HCT116 (cell line): ENCODE results near the gene OSBPL8. TPM values are rescaled to one million over a fixed set of nuclear protein-coding genes. Genes with fewer than 3 reads are reported as not detected.

Experiments
- ATAC-seq: fragments of 200-7000 bp; cut with Tn5 transposase; 2 replicates; pipeline ENCODE4 v1.9.1; 2020; ENCODE audit warnings: mild to moderate bottlenecking, moderate library complexity
- BruUV-seq: library from RNA; stranded (reverse); fragments of 400-500 nt; replicated peaks from 2 replicates; lab custom pipeline; 2021; lab: Mats Ljungman, UMichigan
- CTCF ChIA-PET: fragments of 300-600 bp; sonication (Branson Sonifier 250); formaldehyde crosslinking; loops from one replicate; lab custom pipeline; 2021; ENCODE audit warnings: antibody characterized with exemption; lab: Charles Lee
- POLR2A ChIA-PET: fragments of 300-600, 350-600 bp; sonication (Branson Sonifier 250); formaldehyde crosslinking; loops from one replicate; lab custom pipeline; 2021; ENCODE audit warnings: antibody characterized with exemption; lab: Charles Lee
- RAD21 ChIA-PET, 2 experiments: fragments of 300-600 bp; sonication (Branson Sonifier 250); formaldehyde crosslinking; loops; one replicate each; lab custom pipeline; 2023; ENCODE audit warnings: low total read pairs in 2 of 2; ENCODE audit not compliant: uncharacterized antibody in 2 of 2, unreplicated experiment in 2 of 2, low non-redundant PET in 1 of 2; lab: Charles Lee
- DNase-seq: peaks from one replicate; pipeline ENCODE4 v3.0.0-alpha.2; 2010; ENCODE audit warnings: low read depth, low spot score
- H2AFZ ChIP-seq: fragments of 200-600 bp; shearing (Covaris generic), sonication (generic); 2 replicates; pipeline ENCODE4 v1.6.1; 2017; ENCODE audit warnings: low read depth, mixed run types, mixed read lengths, antibody characterized with exemption, low read length; ENCODE audit not compliant: poor library complexity, severe bottlenecking
- H3K27ac ChIP-seq: 2 replicates; pipeline ENCODE4 v1.5.1; 2012; ENCODE audit warnings: low read depth, low read length
- H3K27me3 ChIP-seq: fragments of 200-600 bp; sonication (generic); 2 replicates; pipeline ENCODE4 v1.6.1; 2016; ENCODE audit warnings: mixed run types, low read length, mixed read lengths; ENCODE audit not compliant: insufficient read depth
- H3K36me3 ChIP-seq, 2 experiments: fragments of 200-500 bp in 1 of 2; fragments of 200-600 bp in 1 of 2; sonication (Bioruptor generic) in 1 of 2; sonication (generic) in 1 of 2; 2 replicates each; pipeline versions ENCODE4 v1.5.1 to v1.6.1; 2014 to 2016; ENCODE audit warnings: low read length in 2 of 2, inconsistent platforms in 1 of 2, mixed read lengths in 1 of 2, mixed run types in 1 of 2; ENCODE audit not compliant: insufficient read depth in 2 of 2, control insufficient read depth in 1 of 2
- H3K4me1 ChIP-seq, 2 experiments: fragments of 200-600 bp in 1 of 2; sonication (generic) in 1 of 2; 2 replicates each; pipeline versions ENCODE4 v1.5.1 to v1.6.1; 2012 to 2017; ENCODE audit warnings: low read length in 2 of 2, inconsistent platforms in 1 of 2, mild to moderate bottlenecking in 1 of 2, mixed read lengths in 1 of 2, mixed run types in 1 of 2, moderate library complexity in 1 of 2; ENCODE audit not compliant: insufficient read depth in 2 of 2, control insufficient read depth in 1 of 2
- H3K4me2 ChIP-seq: fragments of 200-600 bp; sonication (generic); 2 replicates; pipeline ENCODE4 v1.6.1; 2017; ENCODE audit warnings: mixed run types, low read length, mixed read lengths
- H3K4me3 ChIP-seq, 2 experiments: fragments of 200-600 bp in 1 of 2; sonication (generic) in 1 of 2; replicated peaks in 1 of 2; 2 replicates each; pipeline ENCODE4 v1.5.1; 2011 to 2016; ENCODE audit warnings: low read length in 2 of 2, control low read depth in 1 of 2, low read depth in 1 of 2, mild to moderate bottlenecking in 1 of 2, mixed read lengths in 1 of 2, mixed run types in 1 of 2
- H3K79me2 ChIP-seq: fragments of 200-600 bp; sonication (generic); 2 replicates; pipeline ENCODE4 v1.6.1; 2017; ENCODE audit warnings: mild to moderate bottlenecking, mixed run types, low read length, moderate library complexity, mixed read lengths; ENCODE audit not compliant: insufficient read depth
- H3K9ac ChIP-seq: fragments of 200-600 bp; sonication (generic); 2 replicates; pipeline ENCODE4 v1.6.1; 2016; ENCODE audit warnings: low read length, mixed read lengths
- H3K9me2 ChIP-seq: fragments of 200-600 bp; sonication (generic), shearing (Covaris generic); 2 replicates; pipeline ENCODE4 v1.6.1; 2017; ENCODE audit warnings: mixed run types, mild to moderate bottlenecking, moderate library complexity; ENCODE audit not compliant: insufficient read depth
- H3K9me3 ChIP-seq, 2 experiments: fragments of 200-500 bp in 1 of 2; fragments of 200-600 bp in 1 of 2; sonication (Bioruptor generic) in 1 of 2; sonication (generic) in 1 of 2; 2 replicates each; pipeline ENCODE4 v1.6.1; 2014 to 2017; ENCODE audit warnings: low read length in 2 of 2, mixed read lengths in 2 of 2, inconsistent platforms in 1 of 2, low read depth in 1 of 2, mild to moderate bottlenecking in 1 of 2, mixed run types in 1 of 2, moderate library complexity in 1 of 2; ENCODE audit not compliant: control insufficient read depth in 1 of 2, insufficient read depth in 1 of 2
- H4K20me1 ChIP-seq: fragments of 200-600 bp; sonication (generic), shearing (Covaris generic); 2 replicates; pipeline ENCODE4 v1.6.1; 2017; ENCODE audit warnings: mixed run types, mild to moderate bottlenecking, moderate library complexity; ENCODE audit not compliant: insufficient read depth
- POLR2A ChIP-seq: IDR thresholded peaks from 2 replicates; pipeline ENCODE4 v1.7.0; 2011; ENCODE audit warnings: borderline replicate concordance; ENCODE audit not compliant: insufficient read depth, insufficient read length; ENCODE audit errors: extremely low read depth
- REST ChIP-seq: IDR thresholded peaks from 2 replicates; pipeline ENCODE4 v1.6.1; 2012; ENCODE audit warnings: low read depth
- SIN3A ChIP-seq: IDR thresholded peaks from 2 replicates; pipeline ENCODE4 v1.6.1; 2012; ENCODE audit warnings: low read depth
- SRF ChIP-seq: IDR thresholded peaks from 2 replicates; pipeline ENCODE4 v1.6.1; 2012; ENCODE audit warnings: low read depth
- TCF7L2 ChIP-seq: IDR thresholded peaks from 2 replicates; pipeline ENCODE4 v1.7.0; 2011; ENCODE audit warnings: borderline replicate concordance, inconsistent platforms; ENCODE audit not compliant: insufficient read depth, insufficient read length; ENCODE audit errors: extremely low read depth
- YY1 ChIP-seq: IDR thresholded peaks from 2 replicates; pipeline ENCODE4 v1.6.1; 2011; ENCODE audit warnings: low read length, low read depth, moderate library complexity, mild to moderate bottlenecking; ENCODE audit not compliant: insufficient replicate concordance; ENCODE audit errors: extremely low read depth
- ZFX ChIP-seq: fragments of 450-650 bp; IDR thresholded peaks from 2 replicates; pipeline ENCODE4 v1.6.1; 2017
- intact Hi-C: fragments of 100-400 bp; cut with micrococcal nuclease; formaldehyde crosslinking; loops from 2 replicates; pipeline ENCODE4 v1.10.0; 2022
- total RNA-seq: library from RNA; stranded (reverse); gene quantifications from one replicate; pipeline ENCODE4 v1.2.1, GENCODE V29; 2021; ENCODE audit not compliant: unreplicated experiment

OSBPL8 gene
- total RNA-seq, 1 experiment from 2014 or later = 115 TPM

GRCh38 chr12:76508128-76508980 is 51.2 kb downstream of the OSBPL8 start:
- POLR2A ChIA-PET = no interaction called here
- peaks cover 30% of the 10 kb centered on the region for H3K79me2 ChIP-seq
- no peak overlapping the region for H3K4me3 ChIP-seq
- RAD21 ChIA-PET = no interaction called here
- no TSS peak for BruUV-seq
- H3K9me3 ChIP-seq = no peaks in the 10 kb centered on the region
- H3K36me3 ChIP-seq = no peaks in the 10 kb centered on the region
- H3K4me1 ChIP-seq = no peaks in the 10 kb centered on the region
- no peak overlapping the region for H2AFZ ChIP-seq
- no peak for TF ChIP-seq POLR2A
- no peak for TF ChIP-seq SRF
- TF ChIP-seq TCF7L2 = no peak
- no peak for TF ChIP-seq SIN3A
- TF ChIP-seq YY1 = no peak
- no peak for TF ChIP-seq ZFX
- no peak for TF ChIP-seq REST
- CTCF ChIA-PET = no interaction called here
- no peaks in the 10 kb centered on the region for H4K20me1 ChIP-seq
- DNase-seq (no peak), ATAC-seq (no peak)
- H3K9ac ChIP-seq = no peak overlapping the region
- no peaks in the 10 kb centered on the region for H3K27me3 ChIP-seq
- intact Hi-C loops = no loop called here
- no peaks in the 10 kb centered on the region for H3K9me2 ChIP-seq
- H3K4me2 ChIP-seq = no peak overlapping the region
- no peak overlapping the region for H3K27ac ChIP-seq
